ENCODE data around the gene CCDC158.

Gene CCDC158

DNA sequence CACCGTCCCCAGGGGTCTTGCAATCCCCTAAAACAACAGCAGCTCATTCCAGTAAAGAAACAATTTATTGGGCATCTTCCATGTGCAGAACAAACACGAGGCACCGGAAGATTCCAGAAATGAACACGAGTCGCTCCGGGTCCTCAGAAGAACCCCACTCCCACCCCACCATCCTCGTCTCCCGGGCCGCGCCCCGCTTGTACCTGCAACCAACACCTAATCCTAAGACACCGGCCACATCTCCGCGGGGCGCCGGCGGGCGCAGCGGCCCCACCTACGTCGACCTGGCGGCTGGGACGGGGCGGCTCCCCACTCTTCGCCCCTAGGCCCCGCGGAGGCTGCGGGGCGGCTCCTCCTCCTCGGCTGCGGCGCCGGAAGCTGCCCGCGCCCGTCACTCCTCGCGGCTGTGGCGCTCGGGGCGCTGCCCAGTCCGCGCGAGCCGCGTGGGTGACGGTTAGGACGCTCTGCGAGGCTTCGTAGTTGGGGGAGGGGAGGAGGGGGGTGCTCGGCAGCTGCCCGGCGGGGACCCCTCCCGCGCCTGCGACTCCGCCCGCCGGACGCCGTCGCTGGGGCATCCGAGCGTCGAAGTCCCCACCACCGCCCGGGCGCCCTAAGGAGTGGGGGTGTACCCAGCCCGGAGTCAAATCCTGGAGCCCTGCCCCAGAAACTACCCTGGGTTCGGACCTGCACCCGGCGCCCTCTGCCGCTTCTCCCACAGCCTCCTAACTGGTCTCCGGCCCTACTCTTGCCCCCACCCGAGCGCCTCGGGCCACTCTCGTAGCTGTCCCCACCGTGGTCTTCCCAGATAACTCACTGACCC, at the start of gene CCDC158:
TSS of gene CCDC158 (minus strand) at position 380 of the 820 bp plus-strand sequence. CDS start 17,934 bp downstream, outside the sequence.
- TF ChIP-seq, protein P1, sequence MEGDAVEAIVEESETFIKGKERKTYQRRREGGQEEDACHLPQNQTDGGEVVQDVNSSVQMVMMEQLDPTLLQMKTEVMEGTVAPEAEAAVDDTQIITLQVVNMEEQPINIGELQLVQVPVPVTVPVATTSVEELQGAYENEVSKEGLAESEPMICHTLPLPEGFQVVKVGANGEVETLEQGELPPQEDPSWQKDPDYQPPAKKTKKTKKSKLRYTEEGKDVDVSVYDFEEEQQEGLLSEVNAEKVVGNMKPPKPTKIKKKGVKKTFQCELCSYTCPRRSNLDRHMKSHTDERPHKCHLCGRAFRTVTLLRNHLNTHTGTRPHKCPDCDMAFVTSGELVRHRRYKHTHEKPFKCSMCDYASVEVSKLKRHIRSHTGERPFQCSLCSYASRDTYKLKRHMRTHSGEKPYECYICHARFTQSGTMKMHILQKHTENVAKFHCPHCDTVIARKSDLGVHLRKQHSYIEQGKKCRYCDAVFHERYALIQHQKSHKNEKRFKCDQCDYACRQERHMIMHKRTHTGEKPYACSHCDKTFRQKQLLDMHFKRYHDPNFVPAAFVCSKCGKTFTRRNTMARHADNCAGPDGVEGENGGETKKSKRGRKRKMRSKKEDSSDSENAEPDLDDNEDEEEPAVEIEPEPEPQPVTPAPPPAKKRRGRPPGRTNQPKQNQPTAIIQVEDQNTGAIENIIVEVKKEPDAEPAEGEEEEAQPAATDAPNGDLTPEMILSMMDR (IDR thresholded peaks at IDR 0.05; ENCODE audit: low read depth, low read length, missing control alignments): no peak
- no peak for DNase-seq (ENCODE audit: low read depth)
- H3K4me3 ChIP-seq (ENCODE audit: low read depth, low read length): no peak within 1 kb of the TSS

GRCh38 chr4:76470532-76470931, 49.6 kb upstream of the CCDC158 start:
- TF ChIP-seq, protein P1 (IDR thresholded peaks at IDR 0.05; ENCODE audit: low read depth, low read length, missing control alignments): no peak
- H3K4me3 ChIP-seq (ENCODE audit: low read depth, low read length): no peak overlapping the region
- DNase-seq (ENCODE audit: low read depth): no peak

DNA sequence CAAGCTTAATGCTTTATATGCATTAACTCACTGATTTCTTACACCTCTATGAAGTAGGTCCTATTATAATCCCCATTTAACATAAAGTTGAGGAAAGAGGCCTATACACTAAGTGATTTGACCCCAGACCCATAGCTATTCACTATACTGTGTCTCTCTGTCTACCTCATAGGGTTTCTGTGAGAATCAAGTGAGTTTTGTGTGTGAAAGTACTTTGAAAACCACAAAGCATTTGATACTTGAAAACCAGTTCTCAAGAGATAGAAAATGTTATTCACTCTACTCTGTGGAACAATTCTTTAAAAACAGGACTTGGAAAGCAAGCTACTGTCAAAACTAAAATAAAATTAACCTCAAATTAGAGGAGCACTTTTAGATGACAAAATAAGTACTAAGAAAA, 49.1 kb upstream of the CCDC158 start:
- no peak overlapping the region for H3K4me3 ChIP-seq (ENCODE audit: low read depth, low read length)
- TF ChIP-seq, protein P1 (IDR thresholded peaks at IDR 0.05; ENCODE audit: low read depth, low read length, missing control alignments): no peak
- DNase-seq (ENCODE audit: low read depth): no peak

GRCh38 chr4:76463568-76463967, 42.6 kb upstream of the CCDC158 start:
- TF ChIP-seq, protein P1 (IDR thresholded peaks at IDR 0.05; ENCODE audit: low read depth, low read length, missing control alignments): no peak
- no peak overlapping the region for H3K4me3 ChIP-seq (ENCODE audit: low read depth, low read length)
- no peak for DNase-seq (ENCODE audit: low read depth)

- H3K4me3 ChIP-seq (ENCODE audit: low read depth, low read length): no peak overlapping the region
- DNase-seq (ENCODE audit: low read depth): no peak
- TF ChIP-seq, protein P1 (IDR thresholded peaks at IDR 0.05; ENCODE audit: low read depth, low read length, missing control alignments): no peak
Observed at GRCh38 chr4:76459291-76459723, 38.4 kb upstream of the CCDC158 start.

DNA sequence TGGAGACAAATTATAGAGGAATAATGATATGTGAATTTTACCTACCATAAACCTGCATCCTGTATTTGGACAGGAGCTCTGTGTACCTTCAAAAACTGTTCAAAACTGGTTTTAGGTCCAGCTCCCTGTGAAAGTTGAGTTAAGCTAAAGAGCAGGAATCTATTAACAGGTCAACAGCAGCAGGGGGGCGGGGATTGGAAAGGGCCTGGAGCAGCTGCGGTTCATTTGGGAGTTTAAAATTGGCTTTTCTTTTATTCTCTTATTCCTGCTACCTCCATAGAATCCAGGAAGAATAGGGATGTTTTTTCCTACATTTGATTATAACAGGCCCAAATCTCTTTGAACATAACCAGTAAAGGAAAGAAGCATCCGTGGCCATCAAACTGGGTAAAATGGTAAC, 37.9 kb upstream of the CCDC158 start:
- TF ChIP-seq, protein P1 (IDR thresholded peaks at IDR 0.05; ENCODE audit: low read depth, low read length, missing control alignments): no peak
- no peak for DNase-seq (ENCODE audit: low read depth)
- H3K4me3 ChIP-seq (ENCODE audit: low read depth, low read length): no peak overlapping the region

- DNase-seq (ENCODE audit: low read depth): no peak
- TF ChIP-seq, protein P1 (IDR thresholded peaks at IDR 0.05; ENCODE audit: low read depth, low read length, missing control alignments): no peak
- H3K4me3 ChIP-seq (ENCODE audit: low read depth, low read length): no peak overlapping the region
Observed at GRCh38 chr4:76458297-76458696, 37.4 kb upstream of the CCDC158 start.
